ENCODE data around the gene HDDC3.
"Not testable (repeated sequence)": the region's sequence is repeated elsewhere in the genome, so short reads cannot be mapped to it uniquely, and the experiment has no call there.

The HDDC3 gene

GRCh38 chr15:90930861-90931574 lies 1.3 kb downstream of the HDDC3 start:
- no peak for DNase-seq (ENCODE audit: low spot score)

- DNase-seq (ENCODE audit: low spot score) = no peak
Observed at GRCh38 chr15:90929246-90930019, 2.9 kb downstream of the HDDC3 start.

- not testable (repeated sequence) for DNase-seq (ENCODE audit: low spot score)
Observed at GRCh38 chr15:90928106-90928505, 4.2 kb downstream of the HDDC3 start.

- DNase-seq (ENCODE audit: low spot score) = not testable (repeated sequence)
Observed at GRCh38 chr15:90926766-90927165, 5.6 kb downstream of the HDDC3 start.

- DNase-seq (ENCODE audit: low spot score) = no peak
Observed at GRCh38 chr15:90924375-90924774, 8.0 kb downstream of the HDDC3 start.

GRCh38 chr15:90922712-90923322 lies 9.5 kb downstream of the HDDC3 start:
- not testable (repeated sequence) for DNase-seq (ENCODE audit: low spot score)

GRCh38 chr15:90921887-90922286 lies 10.5 kb downstream of the HDDC3 start:
- DNase-seq (ENCODE audit: low spot score) = no peak

- DNase-seq (ENCODE audit: low spot score) = no peak
Observed at GRCh38 chr15:90918835-90919234, 13.5 kb downstream of the HDDC3 start.

- DNase-seq (ENCODE audit: low spot score) = no peak
Observed at GRCh38 chr15:90918034-90918788, 14.1 kb downstream of the HDDC3 start.

- DNase-seq (ENCODE audit: low spot score) = no peak
Observed at GRCh38 chr15:90917569-90917968, 14.8 kb downstream of the HDDC3 start.

GRCh38 chr15:90916461-90916860 lies 15.9 kb downstream of the HDDC3 start:
- no peak for DNase-seq (ENCODE audit: low spot score)

GRCh38 chr15:90915808-90916440 lies 16.4 kb downstream of the HDDC3 start:
- no peak for DNase-seq (ENCODE audit: low spot score)

- no peak for DNase-seq (ENCODE audit: low spot score)
Observed at GRCh38 chr15:90915216-90915807, 17.0 kb downstream of the HDDC3 start.

GRCh38 chr15:90914305-90915080 lies 17.9 kb downstream of the HDDC3 start:
- no peak for DNase-seq (ENCODE audit: low spot score)

- no peak for DNase-seq (ENCODE audit: low spot score)
Observed at GRCh38 chr15:90913398-90913944, 18.9 kb downstream of the HDDC3 start.

GRCh38 chr15:90912770-90913075 lies 19.6 kb downstream of the HDDC3 start:
- no peak for DNase-seq (ENCODE audit: low spot score)

- no peak for DNase-seq (ENCODE audit: low spot score)
Observed at GRCh38 chr15:90911906-90912769, 20.2 kb downstream of the HDDC3 start.

GRCh38 chr15:90911302-90911623 lies 21.1 kb downstream of the HDDC3 start:
- no peak for DNase-seq (ENCODE audit: low spot score)

GRCh38 chr15:90910441-90911301 lies 21.7 kb downstream of the HDDC3 start:
- DNase-seq (ENCODE audit: low spot score) = no peak
